Kidney epithelial cell (primary cell): Measurements from ENCODE around the gene HBM. TPM values are rescaled to one million over a fixed set of nuclear protein-coding genes. Genes with fewer than 3 reads are reported as not detected.
"Not testable (repeated sequence)": the region's sequence is repeated elsewhere in the genome, so short reads cannot be mapped to it uniquely, and the experiment has no call there.

Experiments
- DNase-seq: peaks from one replicate; pipeline ENCODE4 v3.0.0-alpha.2; 2010; ENCODE audit warnings: low read depth
- H3K27me3 ChIP-seq: 2 replicates; pipeline ENCODE4 v1.6.0; 2011; ENCODE audit warnings: low read length; ENCODE audit not compliant: control insufficient read depth, insufficient read depth
- H3K36me3 ChIP-seq: 2 replicates; pipeline ENCODE4 v1.5.1; 2011; ENCODE audit warnings: low read length; ENCODE audit not compliant: control insufficient read depth, insufficient read depth
- H3K4me3 ChIP-seq: 2 replicates; pipeline ENCODE4 v1.5.1; 2011; ENCODE audit warnings: low read depth, mild to moderate bottlenecking, control low read depth, low read length
- total RNA-seq: library from RNA; depleted of rRNA; stranded (reverse); fragments of >200 nt; gene quantifications from 2 replicates; pipeline ENCODE4 v1.2.3, GENCODE V29; 2015
- TF ChIP-seq, protein P1 (sequence below): IDR thresholded peaks from 2 replicates; pipeline ENCODE4 v1.5.1; 2011; ENCODE audit warnings: mild to moderate bottlenecking, moderate library complexity, low read length, control low read depth, inconsistent platforms; ENCODE audit not compliant: insufficient read depth, poor library complexity, severe bottlenecking

HBM gene
- total RNA-seq, 1 donor from 2014 or later: not detected

- DNase-seq: no peak
These were observed 13.3 kb upstream of the HBM start, which contains the start of gene HBZ for GRCh38 chr16:152141-153128. Gene HBZ, plus strand, starts transcription at chr16:152644. Its CDS starts 266 bp downstream, at chr16:152910.

GRCh38 chr16:153129-153521, 12.7 kb upstream of the HBM start:
- not testable (repeated sequence) for DNase-seq, H3K36me3 ChIP-seq, H3K4me3 ChIP-seq
- peaks cover 16% of the 10 kb centered on the region for H3K27me3 ChIP-seq

More at GRCh38 chr16:152141-153128, 13.3 kb upstream of the HBM start, which contains the start of gene HBZ:
- Histone ChIP-seq H3K4me3 (no peak within 1 kb of the TSS), H3K36me3 (no peaks in the 10 kb centered on the region), H3K27me3 (peaks cover 14% of the 10 kb centered on the region)
- TF ChIP-seq, protein P1, sequence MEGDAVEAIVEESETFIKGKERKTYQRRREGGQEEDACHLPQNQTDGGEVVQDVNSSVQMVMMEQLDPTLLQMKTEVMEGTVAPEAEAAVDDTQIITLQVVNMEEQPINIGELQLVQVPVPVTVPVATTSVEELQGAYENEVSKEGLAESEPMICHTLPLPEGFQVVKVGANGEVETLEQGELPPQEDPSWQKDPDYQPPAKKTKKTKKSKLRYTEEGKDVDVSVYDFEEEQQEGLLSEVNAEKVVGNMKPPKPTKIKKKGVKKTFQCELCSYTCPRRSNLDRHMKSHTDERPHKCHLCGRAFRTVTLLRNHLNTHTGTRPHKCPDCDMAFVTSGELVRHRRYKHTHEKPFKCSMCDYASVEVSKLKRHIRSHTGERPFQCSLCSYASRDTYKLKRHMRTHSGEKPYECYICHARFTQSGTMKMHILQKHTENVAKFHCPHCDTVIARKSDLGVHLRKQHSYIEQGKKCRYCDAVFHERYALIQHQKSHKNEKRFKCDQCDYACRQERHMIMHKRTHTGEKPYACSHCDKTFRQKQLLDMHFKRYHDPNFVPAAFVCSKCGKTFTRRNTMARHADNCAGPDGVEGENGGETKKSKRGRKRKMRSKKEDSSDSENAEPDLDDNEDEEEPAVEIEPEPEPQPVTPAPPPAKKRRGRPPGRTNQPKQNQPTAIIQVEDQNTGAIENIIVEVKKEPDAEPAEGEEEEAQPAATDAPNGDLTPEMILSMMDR: no peak

GRCh38 chr16:153550-154216, 12.1 kb upstream of the HBM start:
- H3K36me3 ChIP-seq, H3K4me3 ChIP-seq, DNase-seq: not testable (repeated sequence)
- peaks cover 16% of the 10 kb centered on the region for H3K27me3 ChIP-seq

GRCh38 chr16:154217-155030, 11.4 kb upstream of the HBM start:
- Histone ChIP-seq H3K27me3 (peaks cover 15% of the 10 kb centered on the region), H3K36me3 (no peaks in the 10 kb centered on the region), H3K4me3 (peak overlapping the region; percentile 47)
- TF ChIP-seq, protein P1: no peak
- DNase-seq: no peak

GRCh38 chr16:155031-155398, 10.8 kb upstream of the HBM start:
- Histone ChIP-seq H3K36me3 (no peaks in the 10 kb centered on the region), H3K4me3 (no peak overlapping the region), H3K27me3 (peaks cover 15% of the 10 kb centered on the region)
- TF ChIP-seq, protein P1: no peak
- DNase-seq: no peak

GRCh38 chr16:159136-159849, 6.5 kb upstream of the HBM start:
- no peak for DNase-seq
- TF ChIP-seq, protein P1: no peak
- Histone ChIP-seq H3K36me3 (no peaks in the 10 kb centered on the region), H3K4me3 (no peak overlapping the region), H3K27me3 (peaks cover 16% of the 10 kb centered on the region)

- DNase-seq, H3K36me3 ChIP-seq, H3K4me3 ChIP-seq: not testable (repeated sequence)
- peaks cover 16% of the 10 kb centered on the region for H3K27me3 ChIP-seq
These were observed 5.5 kb upstream of the HBM start for GRCh38 chr16:160242-160641.
